GM23338 (cell line): ENCODE data around the gene FCGR1A. TPM values are rescaled to one million over a fixed set of nuclear protein-coding genes. Genes with fewer than 3 reads are reported as not detected.
"Not testable (repeated sequence)": the region's sequence is repeated elsewhere in the genome, so short reads cannot be mapped to it uniquely, and the experiment has no call there.

Experiments used
- ATAC-seq: fragments of 200-7000 bp; cut with Tn5 transposase; 3 replicates; pipeline ENCODE4 v1.9.1; 2020
- DNase-seq: peaks from one replicate; pipeline ENCODE4 v3.0.0-alpha.2; 2015; ENCODE audit warnings: low spot score
- H2AFZ ChIP-seq: fragments of 200-600 bp; sonication (generic); 2 replicates; pipeline ENCODE4 v1.8.0; 2016; ENCODE audit warnings: antibody characterized with exemption, mild to moderate bottlenecking, moderate library complexity
- H3F3A ChIP-seq: fragments of 200-600 bp; sonication (generic); replicated peaks from 2 replicates; pipeline ENCODE4 v1.8.0; 2017; ENCODE audit warnings: antibody characterized with exemption, mixed run types, low read depth
- H3K27ac ChIP-seq: fragments of 200-600 bp; sonication (generic); 2 replicates; pipeline ENCODE4 v1.6.1; 2016; ENCODE audit warnings: low read depth
- H3K27me3 ChIP-seq: fragments of 200-600 bp; sonication (generic); 2 replicates; pipeline ENCODE4 v1.8.0; 2016; ENCODE audit warnings: mild to moderate bottlenecking, mixed run types, moderate library complexity; ENCODE audit not compliant: insufficient read depth
- H3K36me3 ChIP-seq: fragments of 200-600 bp; sonication (generic); 2 replicates; pipeline ENCODE4 v1.8.0; 2016; ENCODE audit warnings: mild to moderate bottlenecking; ENCODE audit not compliant: insufficient read depth
- H3K4me1 ChIP-seq: fragments of 200-600 bp; sonication (generic); 2 replicates; pipeline ENCODE4 v1.8.0; 2016; ENCODE audit warnings: mild to moderate bottlenecking, moderate library complexity; ENCODE audit not compliant: insufficient read depth
- H3K4me2 ChIP-seq: fragments of 200-600 bp; sonication (generic); 2 replicates; pipeline ENCODE4 v1.7.1; 2017; ENCODE audit warnings: mixed run types
- H3K4me3 ChIP-seq: fragments of 200-600 bp; sonication (generic); 2 replicates; pipeline ENCODE4 v1.6.1; 2016; ENCODE audit warnings: mixed run types
- H3K79me2 ChIP-seq: fragments of 200-600 bp; sonication (generic); replicated peaks from 2 replicates; pipeline ENCODE4 v1.8.0; 2017; ENCODE audit warnings: mild to moderate bottlenecking; ENCODE audit not compliant: insufficient read depth
- H3K9me2 ChIP-seq: fragments of 200-600 bp; sonication (generic); 2 replicates; pipeline ENCODE4 v1.8.0; 2017; ENCODE audit not compliant: insufficient read depth
- H4K20me1 ChIP-seq: fragments of 200-600 bp; sonication (generic); replicated peaks from 2 replicates; pipeline ENCODE4 v1.8.0; 2017; ENCODE audit warnings: mild to moderate bottlenecking; ENCODE audit not compliant: insufficient read depth
- H3K27ac Mint-ChIP-seq: 2 replicates; pipeline ENCODE4 v1.8.0; 2020; ENCODE audit warnings: inconsistent platforms, mild to moderate bottlenecking, moderate library complexity, mixed read lengths
- H3K27me3 Mint-ChIP-seq: 3 replicates; pipeline ENCODE4 v1.8.0; 2022; ENCODE audit warnings: low read depth, mild to moderate bottlenecking, moderate library complexity, mixed read lengths, inconsistent platforms; ENCODE audit not compliant: insufficient read depth, poor library complexity
- H3K36me3 Mint-ChIP-seq: 3 replicates; pipeline ENCODE4 v1.8.0; 2021; ENCODE audit warnings: low read depth, mild to moderate bottlenecking, inconsistent platforms, moderate library complexity, mixed read lengths
- H3K4me1 Mint-ChIP-seq: 3 replicates; pipeline ENCODE4 v1.8.0; 2020; ENCODE audit warnings: mild to moderate bottlenecking, inconsistent platforms, mixed read lengths
- H3K4me3 Mint-ChIP-seq: 3 replicates; pipeline ENCODE4 v1.8.0; 2021; ENCODE audit warnings: moderate library complexity, mild to moderate bottlenecking, inconsistent platforms, mixed read lengths
- H3K9me3 Mint-ChIP-seq: 3 replicates; pipeline ENCODE4 v1.8.0; 2020; ENCODE audit warnings: moderate library complexity, mild to moderate bottlenecking, inconsistent platforms, mixed read lengths
- polyA plus RNA-seq: library from polyadenylated mRNA; unstranded; fragments of >200 nt; fragmentation: Nextera tagmentation; extraction: Ambion mirVana; gene quantifications from 2 replicates; pipeline ENCODE4 v1.2.1, GENCODE V29; 2016
- total RNA-seq: library from RNA; depleted of rRNA; stranded (reverse); fragments of >200 nt; shearing (Covaris generic); gene quantifications from 2 replicates; pipeline ENCODE4 v1.2.3, GENCODE V29; 2014

FCGR1A gene
- total and polyA plus RNA-seq, 2 experiments from 2014 or later: not detected

GRCh38 chr1:149746463-149747356 is 35.8 kb upstream of the FCGR1A start:
- H3K4me3 Mint-ChIP-seq: peak overlapping the region; percentile 78
- not testable (repeated sequence) for H3K4me1 ChIP-seq, H3K9me2 ChIP-seq, H3K36me3 Mint-ChIP-seq, H3K79me2 ChIP-seq, H3F3A ChIP-seq, H3K27me3 ChIP-seq, H3K4me1 Mint-ChIP-seq, H3K27me3 Mint-ChIP-seq, H3K27ac Mint-ChIP-seq, H3K9me3 Mint-ChIP-seq, H3K27ac ChIP-seq, H2AFZ ChIP-seq, H3K36me3 ChIP-seq, H4K20me1 ChIP-seq
- DNase-seq (peak; percentile 48), ATAC-seq (peak; percentile 82)
- H3K4me2 ChIP-seq: peak overlapping the region; percentile 68
- H3K4me3 ChIP-seq: peak overlapping the region; percentile 54

DNA sequence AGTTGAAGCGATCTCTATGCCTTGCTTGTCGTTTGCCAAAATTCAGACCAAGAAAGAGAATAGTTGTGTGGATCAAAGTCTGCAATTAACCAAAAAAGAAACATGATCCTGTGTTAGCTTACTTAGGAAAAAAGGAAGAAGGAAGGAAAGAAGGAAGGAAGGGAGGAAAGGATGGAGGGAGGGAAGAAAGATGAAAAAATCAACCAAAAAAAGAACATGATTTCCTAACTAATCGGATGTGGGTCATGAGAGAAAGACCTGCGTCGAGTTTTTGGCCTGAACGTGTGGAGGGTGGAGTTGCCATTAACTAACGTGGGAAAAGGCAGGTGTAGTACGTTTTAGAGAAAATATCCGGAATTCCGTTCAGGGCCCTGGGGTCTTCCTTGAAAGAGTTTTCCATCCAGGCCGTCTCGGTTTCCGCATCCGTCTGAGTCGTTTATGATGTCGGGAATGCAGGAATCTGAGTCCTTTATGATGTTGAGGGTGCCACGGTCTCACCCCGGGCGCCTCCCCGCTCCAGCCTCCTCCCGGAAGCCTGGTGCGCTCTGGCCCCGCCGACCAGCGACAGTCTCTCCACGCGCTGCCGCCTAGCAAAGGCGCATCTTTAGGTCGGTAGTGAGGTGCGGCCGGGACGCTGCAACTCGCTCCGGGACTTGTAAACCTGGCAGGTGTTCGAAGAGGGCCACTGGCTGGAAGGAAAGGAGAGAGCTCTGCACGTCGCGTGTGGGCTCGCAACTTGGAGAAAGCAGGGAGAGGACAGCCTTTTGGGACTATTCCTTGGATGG is 34.9 kb upstream of the FCGR1A start:
- H3K4me1 Mint-ChIP-seq, H3K27me3 ChIP-seq, H3K4me1 ChIP-seq, H3K27ac ChIP-seq, H3K9me3 Mint-ChIP-seq, H3K36me3 ChIP-seq, H3K79me2 ChIP-seq, H2AFZ ChIP-seq, H3F3A ChIP-seq, H3K36me3 Mint-ChIP-seq, H3K27ac Mint-ChIP-seq, H3K27me3 Mint-ChIP-seq, H4K20me1 ChIP-seq, H3K9me2 ChIP-seq: not testable (repeated sequence)
- Histone ChIP-seq H3K4me2 (peak overlapping the region; percentile 78), H3K4me3 (peak overlapping the region; percentile 54)
- DNase-seq: peak; percentile 13
- peak; percentile 86 for ATAC-seq
- H3K4me3 Mint-ChIP-seq: peak overlapping the region; percentile 78

DNA sequence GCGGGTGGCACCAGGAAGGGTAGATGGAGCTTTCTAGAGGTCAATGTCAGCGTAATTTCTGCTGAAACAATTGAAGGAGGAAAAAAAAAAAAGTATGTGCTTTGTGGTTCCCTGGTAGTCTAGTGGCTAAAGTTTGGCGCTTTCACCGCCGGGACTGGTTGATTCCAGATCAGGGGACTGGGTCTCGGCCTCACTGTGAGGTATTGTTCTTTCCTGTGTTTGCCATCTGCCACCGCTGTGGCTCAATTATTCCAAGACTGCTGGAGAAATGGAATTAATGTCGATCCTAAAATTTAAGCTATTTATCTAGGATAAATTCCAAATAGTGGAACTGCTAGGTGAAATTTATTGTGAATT is 34.4 kb upstream of the FCGR1A start:
- peak; percentile 47 for ATAC-seq
- H3K4me1 ChIP-seq, H3K79me2 ChIP-seq, H3K9me3 Mint-ChIP-seq, H3K27me3 ChIP-seq, H3K27ac Mint-ChIP-seq, H3K4me1 Mint-ChIP-seq, H3K36me3 Mint-ChIP-seq, H3K27ac ChIP-seq, H2AFZ ChIP-seq, H3F3A ChIP-seq, H4K20me1 ChIP-seq, H3K27me3 Mint-ChIP-seq, H3K36me3 ChIP-seq, H3K9me2 ChIP-seq: not testable (repeated sequence)
- H3K4me3 Mint-ChIP-seq: peak overlapping the region; percentile 78
- Histone ChIP-seq H3K4me3 (peak overlapping the region; percentile 54), H3K4me2 (peak overlapping the region; percentile 78)
- peak; percentile 58 for DNase-seq

DNA sequence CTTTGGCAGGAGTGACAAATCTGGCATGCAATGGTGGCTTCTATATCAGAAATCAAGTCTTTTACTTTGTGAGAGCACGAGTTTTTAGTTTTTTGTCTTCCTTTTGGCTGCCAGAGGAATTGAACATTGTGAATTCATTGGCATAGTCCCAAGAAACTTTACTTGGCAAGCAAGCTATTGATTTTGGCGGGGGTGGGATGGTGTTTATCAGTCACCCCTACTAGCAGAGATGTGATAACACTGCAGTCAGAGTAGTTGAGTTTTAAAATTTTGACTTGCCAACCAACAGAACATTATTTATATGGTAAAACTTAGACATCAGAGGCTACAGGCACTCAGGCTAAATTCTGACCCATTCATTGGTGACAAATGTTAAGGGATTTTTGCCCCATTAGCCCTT is 31.9 kb upstream of the FCGR1A start:
- H3K27me3 ChIP-seq, H3K36me3 Mint-ChIP-seq, H3K4me2 ChIP-seq, ATAC-seq, H3K27me3 Mint-ChIP-seq, H3K79me2 ChIP-seq, H3K9me2 ChIP-seq, H3F3A ChIP-seq, H3K4me3 Mint-ChIP-seq, H2AFZ ChIP-seq, H3K4me1 ChIP-seq, H3K27ac ChIP-seq, DNase-seq, H3K4me3 ChIP-seq, H4K20me1 ChIP-seq, H3K4me1 Mint-ChIP-seq, H3K27ac Mint-ChIP-seq, H3K9me3 Mint-ChIP-seq, H3K36me3 ChIP-seq: not testable (repeated sequence)

DNA sequence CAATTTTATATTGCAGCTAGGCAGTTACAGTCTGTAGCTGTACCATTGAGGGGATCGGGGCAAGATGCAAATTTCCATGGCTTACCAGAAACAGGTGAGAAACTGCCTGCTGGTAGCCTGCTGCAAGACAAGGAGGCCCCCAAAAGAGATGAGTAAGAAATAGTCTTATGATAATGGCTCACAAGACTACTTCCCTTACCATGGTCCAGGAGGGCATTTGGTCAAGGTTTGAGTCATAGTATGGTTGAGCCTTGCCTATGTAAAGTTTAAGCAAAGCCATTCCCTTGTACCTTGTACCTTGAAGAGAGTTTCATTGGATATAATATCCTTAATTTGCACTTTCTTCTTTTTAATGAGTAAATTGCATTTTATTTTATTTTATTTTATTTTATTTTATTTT is 30.3 kb upstream of the FCGR1A start:
- not testable (repeated sequence) for H3K27ac Mint-ChIP-seq, H2AFZ ChIP-seq, H3K9me2 ChIP-seq, H3K9me3 Mint-ChIP-seq, ATAC-seq, H3K27me3 Mint-ChIP-seq, H3K27me3 ChIP-seq, H3K4me2 ChIP-seq, H3K4me3 Mint-ChIP-seq, H3K4me1 ChIP-seq, H4K20me1 ChIP-seq, H3K4me3 ChIP-seq, H3K36me3 Mint-ChIP-seq, H3K79me2 ChIP-seq, H3F3A ChIP-seq, H3K27ac ChIP-seq, DNase-seq, H3K36me3 ChIP-seq, H3K4me1 Mint-ChIP-seq

GRCh38 chr1:149753466-149753865 is 29.0 kb upstream of the FCGR1A start:
- not testable (repeated sequence) for H4K20me1 ChIP-seq, H3K36me3 Mint-ChIP-seq, H3K4me1 ChIP-seq, H3K27ac Mint-ChIP-seq, H3K4me2 ChIP-seq, H3F3A ChIP-seq, DNase-seq, H3K27me3 Mint-ChIP-seq, H3K4me3 Mint-ChIP-seq, H3K4me1 Mint-ChIP-seq, H3K4me3 ChIP-seq, H3K79me2 ChIP-seq, H2AFZ ChIP-seq, H3K36me3 ChIP-seq, H3K9me3 Mint-ChIP-seq, H3K9me2 ChIP-seq, ATAC-seq, H3K27ac ChIP-seq, H3K27me3 ChIP-seq
